Testis (tissue), 3 donors: Measurements from ENCODE around the gene TSTD2. TPM values are rescaled to one million over a fixed set of nuclear protein-coding genes. Genes with fewer than 3 reads are reported as not detected.

Source experiments
- DNase-seq: peaks from one replicate; pipeline ENCODE4 v3.0.0-alpha.2; 2019
- H3K27ac ChIP-seq, 2 donors: fragments of 200-600 bp; sonication (generic); one replicate each; pipeline ENCODE4 v1.5.1; 2019
- H3K27me3 ChIP-seq: fragments of 200-600 bp; sonication (generic); one replicate; pipeline ENCODE4 v1.5.1; 2019
- H3K36me3 ChIP-seq: fragments of 200-600 bp; sonication (generic); one replicate; pipeline ENCODE4 v1.5.1; 2017; ENCODE audit warnings: low read depth; ENCODE audit errors: missing control alignments
- H3K4me1 ChIP-seq: fragments of 200-600 bp; sonication (generic); one replicate; pipeline ENCODE4 v1.5.1; 2019
- H3K4me3 ChIP-seq, 2 donors: fragments of 200-600 bp; sonication (generic); one replicate each; pipeline ENCODE4 v1.5.1; 2017 to 2019
- H3K9me3 ChIP-seq: fragments of 200-600 bp; sonication (generic); one replicate; pipeline ENCODE4 v1.5.1; 2017
- POLR2A ChIP-seq: fragments of 450-650 bp; IDR thresholded peaks from one replicate; pipeline ENCODE4 v1.6.1; 2017; ENCODE audit warnings: antibody characterized with exemption, mild to moderate bottlenecking, moderate library complexity
- WGBS, 2 donors: methylation state at CpG; one replicate each; pipeline ENCODE4 v1.1.5; 2018; 5-methylcytosine and 5-hydroxymethylcytosine counted together
- intact Hi-C: fragments of 100-400 bp; cut with DNase I; formaldehyde crosslinking; loops from one replicate; pipeline ENCODE4 v1.15.1; 2023; ENCODE audit warnings: low total_unique reads
- polyA plus RNA-seq: library from polyadenylated mRNA; stranded (reverse); fragments of 350-450 nt; fragmentation: Illumina TruSeq; extraction: RNeasy Lipid Tissue Mini Kit (QIAGEN cat#74804); gene quantifications from one replicate; pipeline ENCODE4 v1.2.3, GENCODE V29; 2014; ENCODE audit warnings: low read depth, low replicate concordance; ENCODE audit not compliant: insufficient read depth
- total RNA-seq, 2 donors: library from RNA; depleted of rRNA; stranded (reverse); fragments of >200 nt; gene quantifications; one replicate each; pipeline ENCODE4 v1.2.3, GENCODE V29; 2016
- TF ChIP-seq, protein P1 (sequence below), 3 experiments: fragments of 450-650 bp in 2 of 3; fragments of 200-600 bp in 1 of 3; sonication (generic) in 1 of 3; IDR thresholded peaks; one replicate each; pipeline ENCODE4 v1.5.1; 2016 to 2019; ENCODE audit warnings: antibody characterized with exemption in 3 of 3, mild to moderate bottlenecking in 2 of 3, moderate library complexity in 1 of 3

TSTD2 gene
- total and polyA plus RNA-seq, 3 donors from 2014 or later, result 20.0 to 35.6 (median 31.8) TPM

DNA sequence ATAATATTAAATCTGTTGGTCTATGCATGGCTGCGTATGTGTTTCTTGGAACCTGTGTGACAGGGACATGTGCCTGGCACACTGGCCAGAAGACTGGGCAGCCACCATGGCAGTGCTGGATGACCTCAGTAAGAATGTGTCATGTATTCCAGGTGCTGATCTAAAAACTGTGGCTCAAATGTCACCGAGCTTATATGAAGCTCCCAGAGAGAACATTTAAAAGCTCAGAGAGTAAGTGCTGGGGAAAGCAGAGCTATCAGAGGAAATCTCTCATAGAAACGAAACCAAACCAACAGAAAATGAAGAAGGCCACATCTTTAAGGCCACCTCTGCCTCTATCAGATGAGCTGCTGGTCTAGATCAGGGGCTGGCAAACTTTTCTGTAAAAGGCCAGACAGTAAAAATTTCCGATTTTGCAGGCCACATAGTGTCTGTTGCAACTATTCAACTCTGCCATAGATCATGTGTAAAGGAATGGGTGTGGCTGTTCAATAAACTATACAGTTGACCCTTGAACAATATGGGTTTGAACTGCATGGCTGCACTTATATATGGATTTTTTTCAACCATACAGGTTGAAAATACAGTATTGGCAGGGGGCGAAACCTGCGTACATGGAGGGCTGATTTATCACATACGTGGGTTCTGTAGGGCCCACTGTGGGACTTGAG, 31.8 kb downstream of the TSTD2 start:
- Histone ChIP-seq H3K27ac (no peak overlapping the region), H3K36me3 (no peaks in the 10 kb centered on the region), H3K27me3 (no peaks in the 10 kb centered on the region), H3K4me3 (no peak overlapping the region), H3K4me1 (peaks cover 10% of the 10 kb centered on the region), H3K9me3 (no peaks in the 10 kb centered on the region)
- WGBS, 2 donors, result 91% methylated on average over 7 of the region's 7 CpGs
- DNase-seq, result no peak
- intact Hi-C loops, result no loop called here
- no peak for TF ChIP-seq POLR2A
- TF ChIP-seq, protein P1, sequence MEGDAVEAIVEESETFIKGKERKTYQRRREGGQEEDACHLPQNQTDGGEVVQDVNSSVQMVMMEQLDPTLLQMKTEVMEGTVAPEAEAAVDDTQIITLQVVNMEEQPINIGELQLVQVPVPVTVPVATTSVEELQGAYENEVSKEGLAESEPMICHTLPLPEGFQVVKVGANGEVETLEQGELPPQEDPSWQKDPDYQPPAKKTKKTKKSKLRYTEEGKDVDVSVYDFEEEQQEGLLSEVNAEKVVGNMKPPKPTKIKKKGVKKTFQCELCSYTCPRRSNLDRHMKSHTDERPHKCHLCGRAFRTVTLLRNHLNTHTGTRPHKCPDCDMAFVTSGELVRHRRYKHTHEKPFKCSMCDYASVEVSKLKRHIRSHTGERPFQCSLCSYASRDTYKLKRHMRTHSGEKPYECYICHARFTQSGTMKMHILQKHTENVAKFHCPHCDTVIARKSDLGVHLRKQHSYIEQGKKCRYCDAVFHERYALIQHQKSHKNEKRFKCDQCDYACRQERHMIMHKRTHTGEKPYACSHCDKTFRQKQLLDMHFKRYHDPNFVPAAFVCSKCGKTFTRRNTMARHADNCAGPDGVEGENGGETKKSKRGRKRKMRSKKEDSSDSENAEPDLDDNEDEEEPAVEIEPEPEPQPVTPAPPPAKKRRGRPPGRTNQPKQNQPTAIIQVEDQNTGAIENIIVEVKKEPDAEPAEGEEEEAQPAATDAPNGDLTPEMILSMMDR (IDR thresholded peaks at IDR 0.05), result no peak

DNA sequence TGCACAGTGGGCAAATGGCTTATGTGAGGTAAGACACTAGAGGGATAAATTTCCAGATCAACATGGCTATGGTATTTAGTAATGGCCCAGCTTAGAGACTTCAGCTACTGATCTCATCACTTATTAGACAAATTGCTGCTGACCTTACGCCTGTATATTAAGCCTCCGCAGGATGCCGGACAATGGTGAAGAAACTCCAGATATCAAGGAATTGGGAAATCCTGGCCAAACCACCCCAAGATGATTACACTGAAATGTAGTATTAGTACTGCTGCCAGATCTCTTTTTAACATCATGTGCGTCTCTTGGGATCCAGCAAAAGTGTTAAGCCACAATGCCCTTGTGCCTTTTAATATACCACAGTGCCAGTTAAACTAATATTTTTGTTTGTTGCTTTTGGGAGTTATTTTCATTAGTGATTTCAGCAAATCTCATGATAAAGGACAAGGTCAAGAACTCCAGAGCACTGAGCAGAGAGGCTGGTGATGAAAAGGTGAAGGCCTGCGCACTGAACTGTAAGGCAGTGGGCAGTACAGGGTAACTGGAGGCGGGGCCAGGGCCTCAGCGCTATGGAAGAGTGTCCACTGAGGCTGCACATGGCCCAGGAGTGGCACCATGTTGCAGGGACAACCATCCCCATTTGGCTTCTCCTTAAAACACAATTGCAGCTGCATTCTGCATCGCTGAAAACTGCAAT, 32.5 kb downstream of the TSTD2 start:
- no peaks in the 10 kb centered on the region for H3K36me3 ChIP-seq
- H3K27ac ChIP-seq, result no peak overlapping the region
- no peaks in the 10 kb centered on the region for H3K27me3 ChIP-seq
- TF ChIP-seq, protein P1 (IDR thresholded peaks at IDR 0.05), result no peak
- TF ChIP-seq POLR2A, result no peak
- WGBS, 2 donors, result 90 to 93% methylated on average over 8 of the region's 8 CpGs
- no peak overlapping the region for H3K4me3 ChIP-seq
- no peak for DNase-seq
- intact Hi-C loops, result no loop called here
- H3K4me1 ChIP-seq, result peaks cover 10% of the 10 kb centered on the region
- no peaks in the 10 kb centered on the region for H3K9me3 ChIP-seq

DNA sequence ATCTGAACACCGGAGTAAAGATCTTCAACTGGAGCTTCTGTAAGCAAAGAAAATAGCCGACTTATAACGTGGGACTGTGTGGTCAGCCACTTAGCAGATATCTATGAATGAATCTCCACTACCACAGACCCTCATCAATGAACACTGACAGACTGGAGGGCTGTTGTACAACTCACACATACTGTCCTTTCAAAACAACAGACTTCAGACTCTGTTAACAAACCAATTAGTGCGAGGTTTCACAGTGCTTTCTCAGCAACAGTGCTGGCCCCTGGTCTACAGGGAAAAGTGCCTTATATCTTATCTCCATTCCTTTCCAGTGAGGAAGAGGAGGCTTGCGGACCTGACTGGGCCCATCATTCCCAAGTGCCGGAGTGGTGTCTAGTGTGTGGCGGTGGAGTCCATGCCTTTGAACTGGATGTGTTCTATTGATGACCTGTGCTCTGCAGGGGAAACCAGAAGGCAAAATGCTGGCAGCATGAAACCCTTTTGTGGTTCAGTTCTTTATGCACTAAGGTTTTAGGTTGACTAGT, 33.8 kb downstream of the TSTD2 start:
- no peaks in the 10 kb centered on the region for H3K36me3 ChIP-seq
- TF ChIP-seq, protein P1 (IDR thresholded peaks at IDR 0.05), result no peak
- no peak for TF ChIP-seq POLR2A
- H3K27ac ChIP-seq, result no peak overlapping the region
- DNase-seq, result no peak
- 75 to 83% methylated on average over 7 of the region's 7 CpGs for WGBS, 2 donors
- no peaks in the 10 kb centered on the region for H3K27me3 ChIP-seq
- H3K4me3 ChIP-seq, result no peak overlapping the region
- peaks cover 10% of the 10 kb centered on the region for H3K4me1 ChIP-seq
- H3K9me3 ChIP-seq, result no peaks in the 10 kb centered on the region
- intact Hi-C loops, result loop anchor here (5.0 kb wide), 1 partner anchor 132 kb away; no protein-coding TSS in a partner anchor

DNA sequence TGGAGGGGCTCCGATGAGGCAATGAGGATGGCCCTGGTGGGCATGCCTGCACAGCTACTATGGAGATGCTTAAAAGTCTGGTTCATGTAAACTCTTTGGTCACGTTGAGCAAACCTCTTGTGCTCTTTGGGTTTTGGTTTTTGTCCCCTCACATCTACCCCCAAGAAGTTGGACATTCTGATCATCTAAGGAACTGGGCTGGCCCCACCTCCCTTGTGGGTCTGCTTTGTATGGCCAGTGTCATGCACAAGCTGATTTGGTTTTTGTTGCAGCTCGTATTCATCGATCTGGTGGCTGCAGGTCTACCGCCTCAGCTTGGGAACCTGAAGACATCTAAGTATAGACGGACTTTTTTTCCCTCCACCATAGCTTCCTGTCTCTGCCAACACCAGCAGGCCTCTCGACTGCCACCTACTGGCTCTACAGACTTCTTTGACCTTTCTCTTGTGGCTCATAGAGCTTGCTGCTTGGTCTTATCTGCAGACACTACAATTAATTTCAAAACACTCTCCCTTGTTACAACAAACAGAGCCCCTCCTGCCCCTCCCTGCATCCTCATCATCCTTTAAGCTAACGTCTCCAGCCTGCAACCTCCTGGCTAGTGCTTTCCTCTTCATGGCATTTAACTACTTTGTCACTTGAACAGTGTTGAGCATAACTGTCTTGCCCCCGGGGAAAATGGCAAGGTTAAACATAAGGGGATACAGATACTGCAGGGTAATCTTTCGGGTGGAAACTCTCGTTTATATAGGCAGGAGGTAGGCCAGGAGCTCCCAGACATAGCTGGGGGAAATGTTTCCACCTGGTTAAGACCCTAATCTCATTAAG, 34.5 kb downstream of the TSTD2 start:
- H3K27ac ChIP-seq, result no peak overlapping the region
- intact Hi-C loops, result loop anchor here (5.0 kb wide), 1 partner anchor 131 kb away; no protein-coding TSS in a partner anchor
- TF ChIP-seq, protein P1 (IDR thresholded peaks at IDR 0.05), result peak; percentile 47 to 74 (median 57)
- no peak for TF ChIP-seq POLR2A
- H3K4me3 ChIP-seq, result no peak overlapping the region
- peaks cover 10% of the 10 kb centered on the region for H3K4me1 ChIP-seq
- H3K27me3 ChIP-seq, result no peaks in the 10 kb centered on the region
- DNase-seq, result peak; percentile 89
- WGBS, 2 donors, result 42 to 44% methylated on average over 11 of the region's 11 CpGs
- H3K9me3 ChIP-seq, result no peaks in the 10 kb centered on the region
- H3K36me3 ChIP-seq, result no peaks in the 10 kb centered on the region
